Measurements from ENCODE around the gene KRTAP1-1. TPM values are rescaled to one million over a fixed set of nuclear protein-coding genes. Genes with fewer than 3 reads are reported as not detected.

The KRTAP1-1 gene
- total and polyA plus RNA-seq, 2 of the 8 experiments (the other 6 are each of a cell fraction or from before 2014, with no cell fraction given): not detected

DNA sequence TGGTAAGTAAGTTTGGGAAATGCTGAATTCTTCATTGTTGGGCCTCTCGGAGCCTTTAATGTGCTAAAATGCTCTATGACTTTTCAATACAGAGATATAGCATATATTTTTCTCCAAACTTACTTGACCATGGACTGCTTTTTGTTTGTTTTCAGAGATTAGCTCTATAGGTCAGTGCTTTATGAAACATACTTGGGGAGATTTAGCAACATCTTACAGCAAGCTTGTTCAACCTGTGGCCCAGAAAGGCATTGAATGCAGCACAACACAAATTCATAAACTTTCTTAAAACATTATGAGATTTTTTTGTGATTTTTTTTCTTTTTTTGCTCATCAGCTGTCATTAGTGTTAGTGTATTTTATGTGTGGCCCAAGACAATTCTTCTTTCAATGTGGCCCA is 31.3 kb downstream of the KRTAP1-1 start (continued):
- TF ChIP-seq CHD7 (IDR thresholded peaks at IDR 0.05; ENCODE audit: insufficient replicate concordance, low read length): no peak
- TF ChIP-seq SAP30 (IDR thresholded peaks at IDR 0.05; ENCODE audit: insufficient read depth, insufficient replicate concordance, low read length): no peak
- no peak for TF ChIP-seq CREB1 (IDR thresholded peaks at IDR 0.05)
- TF ChIP-seq, protein P1, sequence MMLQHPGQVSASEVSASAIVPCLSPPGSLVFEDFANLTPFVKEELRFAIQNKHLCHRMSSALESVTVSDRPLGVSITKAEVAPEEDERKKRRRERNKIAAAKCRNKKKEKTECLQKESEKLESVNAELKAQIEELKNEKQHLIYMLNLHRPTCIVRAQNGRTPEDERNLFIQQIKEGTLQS (IDR thresholded peaks at IDR 0.05; ENCODE audit: insufficient read depth, low read depth, low read length): no peak
- no peak for TF ChIP-seq CEBPB (IDR thresholded peaks at IDR 0.05; ENCODE audit: low read depth, low read length)

Data from H1 (cell line).